SK-N-SH treated with all-trans-retinoic acid at 6 μM for 48 hours (cell line): ENCODE measurements around the gene IPP.
"Not testable (repeated sequence)": the region's sequence is repeated elsewhere in the genome, so short reads cannot be mapped to it uniquely, and the experiment has no call there.

Experiments used
- TOX ChIP-seq: fragments of 250-450 bp; sonication (Bioruptor Pico); IDR thresholded peaks from 2 replicates; pipeline ENCODE4 v1.8.0; 2021; ENCODE audit warnings: mild to moderate bottlenecking, moderate library complexity, borderline replicate concordance
- ZFP30 ChIP-seq: fragments of 450-650 bp; formaldehyde crosslinking; IDR thresholded peaks from 2 replicates; pipeline ENCODE4 v1.5.0; 2022; ENCODE audit warnings: mild to moderate bottlenecking, moderate library complexity

GRCh38 chr1:45751039-45751838, 786 bp upstream of the IPP start:
- not testable (repeated sequence) for TF ChIP-seq TOX, ZFP30 (CRISPR knock-in tag)
